Measurements from ENCODE around the gene FAM161B.
A peak's percentile ranks its signal among the peaks of the same experiment; 100 is the strongest.

Gene FAM161B

GRCh38 chr14:73887318-73887616 is 62.6 kb downstream of the FAM161B start:
- in situ Hi-C loops (cut with MboI; ENCODE audit: low pct_unique_long_range_greater_than_20kb, low sequenced_read_pairs): no loop called here
- no peak for DNase-seq

- in situ Hi-C loops (cut with MboI; ENCODE audit: low pct_unique_long_range_greater_than_20kb, low sequenced_read_pairs): no loop called here
- DNase-seq: peak; percentile 96
These were observed 63.2 kb downstream of the FAM161B start, which contains the start of gene ZNF410 for GRCh38 chr14:73886449-73887317. Gene ZNF410 (plus strand): TSS chr14:73886859. CDS start chr14:73892176, 5,317 bp downstream.

- in situ Hi-C loops (cut with MboI; ENCODE audit: low pct_unique_long_range_greater_than_20kb, low sequenced_read_pairs): no loop called here
These were observed 65.3 kb downstream of the FAM161B start for GRCh38 chr14:73884438-73885190.

More at GRCh38 chr14:73884438-73885190, 65.3 kb downstream of the FAM161B start:
- no peak for DNase-seq

Data from KBM-7 (cell line).